ENCODE results near the gene SYT2.

- TF ChIP-seq CTCF (IDR thresholded peaks at IDR 0.05) (no peak), POLR2A (IDR thresholded peaks at IDR 0.05) (no peak)
Measured at GRCh38 chr1:202694314-202694713, 15.9 kb downstream of the SYT2 start.

Data from gastroesophageal sphincter (tissue), 3 donors.